Dendritic cell treated with granulocyte-macrophage colony-stimulating factor and Interleukin-4, amounts not matched to agents 40 ng/mL and 50 ng/mL, for 4 days (primary cell): ENCODE results near the gene ADCY2.

Experiments
- H3K27ac Mint-ChIP-seq: one replicate; pipeline ENCODE4 v1.8.0; 2022; ENCODE audit warnings: mild to moderate bottlenecking, mixed read lengths
- H3K27me3 Mint-ChIP-seq: one replicate; pipeline ENCODE4 v1.8.0; 2022; ENCODE audit warnings: mild to moderate bottlenecking, mixed read lengths
- H3K36me3 Mint-ChIP-seq: one replicate; pipeline ENCODE4 v1.8.0; 2022; ENCODE audit warnings: low read depth, mixed read lengths
- H3K4me1 Mint-ChIP-seq: one replicate; pipeline ENCODE4 v1.8.0; 2022; ENCODE audit warnings: low read depth, mixed read lengths
- H3K4me3 Mint-ChIP-seq: one replicate; pipeline ENCODE4 v1.8.0; 2022; ENCODE audit warnings: mild to moderate bottlenecking, moderate library complexity, mixed read lengths
- H3K9me3 Mint-ChIP-seq: one replicate; pipeline ENCODE4 v1.8.0; 2022; ENCODE audit warnings: mixed read lengths
- intact Hi-C: fragments of 100-400 bp; cut with micrococcal nuclease; formaldehyde crosslinking; loops from one replicate; pipeline ENCODE4 v1.15.0; 2022

The ADCY2 gene

DNA sequence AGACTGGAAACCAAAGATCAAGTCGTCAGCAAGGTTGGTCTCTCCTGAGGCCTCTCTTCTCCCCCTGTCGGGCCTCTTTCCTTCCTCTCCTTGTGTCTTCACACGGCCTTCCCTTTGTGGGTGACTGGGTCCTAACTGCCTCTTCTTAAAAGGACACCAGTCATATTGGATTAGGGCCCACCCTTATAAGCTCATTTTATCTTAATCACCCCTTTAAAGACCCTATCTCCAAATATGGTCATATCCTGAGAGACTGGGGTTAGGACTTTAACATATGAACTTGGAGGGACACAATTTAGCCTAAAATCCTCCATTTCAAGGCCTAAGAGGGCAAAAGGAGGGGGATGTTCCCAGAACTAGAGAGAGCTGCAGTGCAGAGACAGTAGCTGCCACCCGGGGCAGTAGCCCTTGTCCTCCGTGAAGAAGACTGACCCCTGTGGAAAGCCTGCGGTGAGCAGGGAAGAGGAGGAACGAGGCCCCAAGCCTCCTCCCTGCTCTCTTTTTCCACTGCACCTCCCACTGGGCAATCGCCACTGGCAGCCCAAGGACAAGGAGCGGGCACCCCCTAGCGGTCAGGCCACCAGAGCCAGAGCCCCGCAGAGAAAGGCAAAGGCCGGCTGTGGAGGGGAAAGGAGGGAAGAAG is 420.1 kb downstream of the ADCY2 start:
- Mint-ChIP-seq H3K4me1 (peaks cover 13% of the 10 kb centered on the region), H3K4me3 (no peak overlapping the region), H3K27ac (no peak overlapping the region), H3K9me3 (no peaks in the 10 kb centered on the region), H3K27me3 (no peaks in the 10 kb centered on the region), H3K36me3 (no peaks in the 10 kb centered on the region)
- intact Hi-C loops: loop anchor here (1.0 to 10.0 kb wide), 3 partner anchors 421 to 1051 kb away; partner anchors contain the start of gene ADCY2

DNA sequence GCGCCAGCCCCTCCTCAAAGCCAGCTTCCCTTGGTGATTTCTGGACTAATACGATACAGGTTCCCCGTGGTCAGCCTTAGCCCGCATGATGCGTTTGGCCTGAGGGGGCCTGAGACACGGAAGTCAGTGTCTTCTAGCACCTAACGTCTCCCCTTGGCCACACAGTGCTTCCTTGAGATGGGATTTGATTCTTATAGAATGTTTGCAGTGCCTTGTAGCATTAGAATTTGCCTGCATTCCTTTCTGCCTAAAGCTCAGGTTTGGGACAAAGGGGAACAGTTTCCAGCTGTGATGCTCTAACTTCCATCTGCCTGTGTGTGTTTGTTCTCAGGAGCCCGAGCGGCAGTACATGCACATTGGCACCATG is 420.6 kb downstream of the ADCY2 start:
- Mint-ChIP-seq H3K36me3 (no peaks in the 10 kb centered on the region), H3K27ac (no peak overlapping the region), H3K9me3 (no peaks in the 10 kb centered on the region), H3K4me3 (no peak overlapping the region), H3K27me3 (peaks cover under 1% of the 10 kb centered on the region), H3K4me1 (peaks cover 15% of the 10 kb centered on the region)
- intact Hi-C loops: loop anchor here (1.0 to 10.0 kb wide), 3 partner anchors 422 to 1052 kb away; partner anchors contain the start of gene ADCY2

DNA sequence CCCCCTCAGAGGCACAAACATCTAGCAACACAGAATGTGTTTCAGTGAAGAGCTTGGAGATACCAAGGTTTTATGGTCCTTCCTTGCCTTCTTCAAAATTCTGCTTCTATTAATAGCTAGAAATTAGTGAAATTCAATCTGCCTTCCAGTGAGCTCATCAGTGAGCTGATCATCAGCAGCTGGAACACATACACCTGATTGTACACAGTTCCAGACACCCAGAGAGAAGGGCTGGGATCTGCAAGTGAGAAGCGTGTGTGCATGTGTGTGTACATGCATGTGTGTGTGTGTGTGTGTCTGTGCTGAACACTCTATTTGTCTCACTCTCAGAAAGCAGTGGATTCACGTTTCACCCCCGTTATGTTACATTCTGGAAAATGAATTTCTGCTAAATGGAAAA is 426.5 kb downstream of the ADCY2 start:
- no peaks in the 10 kb centered on the region for H3K36me3 Mint-ChIP-seq
- intact Hi-C loops: no loop called here
- no peak overlapping the region for H3K27ac Mint-ChIP-seq
- peaks cover 7% of the 10 kb centered on the region for H3K4me1 Mint-ChIP-seq
- H3K4me3 Mint-ChIP-seq: no peak overlapping the region
- no peaks in the 10 kb centered on the region for H3K9me3 Mint-ChIP-seq
- peaks cover 3% of the 10 kb centered on the region for H3K27me3 Mint-ChIP-seq

DNA sequence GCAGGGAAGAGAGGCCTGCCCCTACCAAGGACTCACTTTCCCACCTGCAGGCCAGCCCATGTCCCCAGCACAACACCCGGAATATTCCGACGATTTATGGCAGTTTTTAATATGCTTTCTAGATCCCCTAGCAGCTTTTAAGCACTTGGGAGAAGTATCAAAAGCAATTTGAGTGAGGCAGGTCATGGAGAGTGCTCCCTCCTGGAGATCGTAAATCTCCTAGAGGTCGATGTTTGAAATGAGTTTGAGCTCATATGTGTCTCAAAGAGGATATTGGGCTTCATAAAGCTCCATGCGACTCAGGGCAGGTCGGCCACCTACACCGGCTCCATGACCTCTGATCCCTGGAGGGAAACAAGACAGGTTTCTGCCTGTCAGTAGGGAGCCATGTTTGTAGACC is 427.7 kb downstream of the ADCY2 start:
- no peaks in the 10 kb centered on the region for H3K36me3 Mint-ChIP-seq
- intact Hi-C loops: no loop called here
- H3K27ac Mint-ChIP-seq: no peak overlapping the region
- peaks cover 3% of the 10 kb centered on the region for H3K27me3 Mint-ChIP-seq
- no peak overlapping the region for H3K4me3 Mint-ChIP-seq
- H3K9me3 Mint-ChIP-seq: no peaks in the 10 kb centered on the region
- H3K4me1 Mint-ChIP-seq: peaks cover 7% of the 10 kb centered on the region

DNA sequence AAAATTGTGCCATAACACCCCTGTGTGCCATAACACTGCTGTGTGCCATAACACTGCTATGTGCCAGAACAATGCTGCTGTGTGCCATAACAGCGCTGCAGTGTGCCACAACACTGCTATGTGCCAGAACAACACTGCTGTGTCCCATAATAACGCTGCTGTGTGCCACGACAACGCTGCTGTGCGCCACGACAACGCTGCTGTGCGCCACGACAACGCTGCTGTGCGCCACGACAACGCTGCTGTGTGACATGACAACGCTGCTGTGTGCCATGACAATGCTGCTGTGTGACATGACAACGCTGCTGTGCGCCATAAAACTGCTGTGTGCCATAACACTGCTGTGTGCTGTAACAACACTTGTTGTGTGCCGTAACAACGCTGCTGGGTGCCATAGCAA is 429.1 kb downstream of the ADCY2 start:
- Mint-ChIP-seq H3K27ac (no peak overlapping the region), H3K36me3 (no peaks in the 10 kb centered on the region), H3K4me3 (no peak overlapping the region)

DNA sequence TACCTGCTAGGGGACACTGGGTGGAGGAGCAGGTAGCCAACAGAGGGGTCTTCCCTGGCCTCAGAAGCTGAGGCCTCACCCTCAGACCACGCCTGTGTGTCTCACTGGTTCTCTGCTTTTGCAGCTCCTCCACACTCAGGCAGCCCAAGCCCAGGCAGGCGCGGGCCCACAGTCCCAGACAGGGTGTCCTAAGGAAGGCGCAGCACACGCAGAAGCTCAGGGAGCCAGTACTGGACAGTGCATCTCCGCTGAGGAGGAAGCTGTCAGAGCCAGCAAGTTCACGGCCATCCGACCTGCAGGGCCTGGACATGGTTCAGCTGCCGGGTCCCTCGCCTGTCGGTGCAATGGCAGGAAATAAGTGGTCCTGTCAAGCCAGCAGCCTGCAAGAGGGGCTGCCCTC is 429.7 kb downstream of the ADCY2 start:
- Mint-ChIP-seq H3K4me3 (no peak overlapping the region), H3K9me3 (no peaks in the 10 kb centered on the region), H3K36me3 (no peaks in the 10 kb centered on the region), H3K4me1 (peaks cover 7% of the 10 kb centered on the region), H3K27ac (no peak overlapping the region), H3K27me3 (peaks cover 3% of the 10 kb centered on the region)
- intact Hi-C loops: no loop called here

More for the DNA sequence above, 429.1 kb downstream of the ADCY2 start:
- peaks cover 3% of the 10 kb centered on the region for H3K27me3 Mint-ChIP-seq
- H3K4me1 Mint-ChIP-seq: peaks cover 7% of the 10 kb centered on the region
- intact Hi-C loops: no loop called here
- H3K9me3 Mint-ChIP-seq: no peaks in the 10 kb centered on the region

DNA sequence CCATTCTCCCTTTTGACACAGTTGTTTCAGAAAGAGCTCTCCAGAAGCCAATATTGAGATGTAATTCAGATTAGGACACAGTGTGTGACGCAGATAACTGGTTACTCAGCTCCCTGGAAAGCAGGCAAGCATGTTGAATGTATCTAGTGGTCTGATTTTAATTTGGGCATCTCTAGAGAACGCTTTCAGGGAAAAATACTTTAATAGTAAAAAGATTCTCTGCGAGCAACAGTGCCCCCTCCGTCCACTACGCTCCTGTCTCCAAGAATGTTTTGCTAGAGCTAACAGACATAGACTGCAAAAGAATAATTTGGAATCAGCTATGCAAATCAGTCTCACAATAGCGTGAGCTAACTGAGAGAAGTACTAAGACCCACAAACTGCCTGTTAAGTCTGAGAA is 431.7 kb downstream of the ADCY2 start:
- Mint-ChIP-seq H3K4me1 (no peaks in the 10 kb centered on the region), H3K27ac (no peak overlapping the region), H3K4me3 (no peak overlapping the region), H3K27me3 (peaks cover 4% of the 10 kb centered on the region), H3K36me3 (no peaks in the 10 kb centered on the region), H3K9me3 (no peaks in the 10 kb centered on the region)
- intact Hi-C loops: no loop called here

DNA sequence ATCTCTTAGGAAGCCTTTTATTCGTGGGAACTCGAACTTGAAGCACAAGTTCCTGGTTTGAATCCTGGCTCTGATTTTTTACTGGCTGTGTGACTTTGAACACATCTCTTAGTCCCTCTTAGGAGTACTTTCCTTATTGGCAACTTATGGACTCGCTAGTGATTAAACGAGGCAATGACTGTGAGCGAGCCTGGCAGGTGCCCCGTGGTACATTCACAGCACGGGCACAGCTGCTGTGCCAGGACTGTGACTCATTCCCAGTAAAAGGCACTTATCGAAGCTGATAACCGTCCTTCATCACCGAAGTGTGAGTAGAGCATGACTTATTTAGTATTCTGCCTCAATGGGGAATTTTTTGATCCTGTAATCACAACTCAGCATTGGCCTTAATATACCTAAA is 432.3 kb downstream of the ADCY2 start:
- H3K27me3 Mint-ChIP-seq: peaks cover 4% of the 10 kb centered on the region
- H3K4me3 Mint-ChIP-seq: no peak overlapping the region
- no peak overlapping the region for H3K27ac Mint-ChIP-seq
- H3K4me1 Mint-ChIP-seq: no peaks in the 10 kb centered on the region
- H3K36me3 Mint-ChIP-seq: no peaks in the 10 kb centered on the region
- intact Hi-C loops: no loop called here
- H3K9me3 Mint-ChIP-seq: no peaks in the 10 kb centered on the region

DNA sequence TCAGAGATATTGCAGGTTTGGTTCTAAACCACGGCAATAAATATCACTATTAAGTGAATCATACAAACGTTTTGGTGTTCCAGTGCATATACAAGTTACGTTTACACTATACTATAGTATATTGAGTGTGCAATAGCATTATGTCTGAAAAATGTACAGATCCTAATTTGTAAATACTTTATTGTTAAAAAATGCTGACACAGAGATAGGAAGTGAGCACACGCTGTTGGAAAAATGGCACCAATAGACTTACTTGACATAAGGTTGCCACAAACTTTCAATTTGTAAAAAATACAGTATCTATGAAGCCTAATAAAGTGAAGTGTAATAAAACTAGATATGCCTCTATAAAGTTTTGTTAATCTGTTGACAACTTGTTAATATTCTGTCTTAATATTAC is 439.0 kb downstream of the ADCY2 start:
- no peak overlapping the region for H3K27ac Mint-ChIP-seq
- H3K36me3 Mint-ChIP-seq: no peaks in the 10 kb centered on the region
- no peaks in the 10 kb centered on the region for H3K9me3 Mint-ChIP-seq
- H3K27me3 Mint-ChIP-seq: peaks cover 7% of the 10 kb centered on the region
- intact Hi-C loops: no loop called here
- no peaks in the 10 kb centered on the region for H3K4me1 Mint-ChIP-seq
- no peak overlapping the region for H3K4me3 Mint-ChIP-seq

DNA sequence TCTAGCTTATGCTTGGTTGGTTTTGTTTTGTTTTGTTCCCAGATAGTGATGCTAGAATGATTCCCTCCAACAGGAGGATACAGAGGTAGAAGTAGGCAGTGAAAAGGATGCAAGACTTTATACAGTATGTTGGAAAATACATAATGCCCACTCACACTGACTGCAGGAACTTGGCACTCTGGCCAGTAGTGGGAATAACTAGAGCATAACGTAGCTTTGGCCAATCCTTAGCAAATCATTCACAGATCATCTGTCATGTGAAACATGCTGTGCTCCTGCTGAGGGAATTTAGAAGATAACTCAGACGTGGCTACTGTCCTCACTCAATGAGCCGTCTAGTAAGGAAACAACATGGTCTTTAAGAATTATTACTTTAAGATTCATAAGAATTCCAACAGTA is 441.5 kb downstream of the ADCY2 start:
- intact Hi-C loops: no loop called here
- Mint-ChIP-seq H3K36me3 (no peaks in the 10 kb centered on the region), H3K27ac (no peak overlapping the region)

DNA sequence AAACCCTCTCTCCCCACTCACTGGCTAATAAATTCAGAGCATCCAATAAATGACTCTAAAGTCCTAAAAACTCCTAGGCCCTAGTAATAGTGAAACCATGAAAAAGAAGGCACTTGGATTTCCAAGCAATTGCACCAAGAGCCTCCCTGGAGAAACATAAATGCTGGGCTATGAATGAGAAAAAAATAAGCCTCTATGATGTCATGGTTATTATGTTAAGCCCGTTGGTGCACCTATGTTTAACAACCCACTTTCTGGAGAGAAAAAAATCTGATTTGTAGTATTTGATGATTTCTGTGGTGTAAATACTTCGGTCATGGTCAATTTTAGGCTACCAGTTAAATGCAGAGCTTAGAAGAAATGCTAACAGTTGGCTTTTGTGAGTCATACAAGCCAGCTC is 446.6 kb downstream of the ADCY2 start:
- no peaks in the 10 kb centered on the region for H3K4me1 Mint-ChIP-seq
- no peaks in the 10 kb centered on the region for H3K36me3 Mint-ChIP-seq
- peaks cover 25% of the 10 kb centered on the region for H3K27me3 Mint-ChIP-seq
- intact Hi-C loops: no loop called here
- no peak overlapping the region for H3K27ac Mint-ChIP-seq
- H3K4me3 Mint-ChIP-seq: no peak overlapping the region
- H3K9me3 Mint-ChIP-seq: no peaks in the 10 kb centered on the region

More for the DNA sequence above, 441.5 kb downstream of the ADCY2 start:
- H3K27me3 Mint-ChIP-seq: peaks cover 4% of the 10 kb centered on the region
- no peak overlapping the region for H3K4me3 Mint-ChIP-seq
- H3K9me3 Mint-ChIP-seq: no peaks in the 10 kb centered on the region
- no peaks in the 10 kb centered on the region for H3K4me1 Mint-ChIP-seq

DNA sequence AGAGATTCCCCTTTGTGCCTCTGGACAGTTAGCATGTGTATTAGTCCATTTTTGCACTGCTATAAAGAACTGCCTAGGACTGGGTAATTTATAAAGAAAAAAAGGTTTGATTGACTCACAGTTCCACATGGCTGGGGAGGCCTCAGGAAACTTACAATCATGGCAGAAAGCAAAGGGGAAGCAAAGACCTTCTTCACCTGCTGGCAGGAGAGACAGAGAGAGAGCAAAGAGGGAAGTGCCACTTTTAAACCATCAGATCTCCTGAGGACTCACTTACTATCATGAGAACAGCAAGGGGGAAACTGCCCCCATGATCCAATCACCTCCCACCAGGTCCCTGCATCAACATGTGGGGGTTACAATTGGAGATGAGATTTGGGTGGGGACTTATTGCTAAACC is 449.0 kb downstream of the ADCY2 start:
- H3K4me3 Mint-ChIP-seq: no peak overlapping the region
- intact Hi-C loops: no loop called here
- H3K4me1 Mint-ChIP-seq: no peaks in the 10 kb centered on the region
- H3K27ac Mint-ChIP-seq: no peak overlapping the region
- H3K9me3 Mint-ChIP-seq: no peaks in the 10 kb centered on the region
- H3K27me3 Mint-ChIP-seq: peaks cover 43% of the 10 kb centered on the region
- no peaks in the 10 kb centered on the region for H3K36me3 Mint-ChIP-seq

DNA sequence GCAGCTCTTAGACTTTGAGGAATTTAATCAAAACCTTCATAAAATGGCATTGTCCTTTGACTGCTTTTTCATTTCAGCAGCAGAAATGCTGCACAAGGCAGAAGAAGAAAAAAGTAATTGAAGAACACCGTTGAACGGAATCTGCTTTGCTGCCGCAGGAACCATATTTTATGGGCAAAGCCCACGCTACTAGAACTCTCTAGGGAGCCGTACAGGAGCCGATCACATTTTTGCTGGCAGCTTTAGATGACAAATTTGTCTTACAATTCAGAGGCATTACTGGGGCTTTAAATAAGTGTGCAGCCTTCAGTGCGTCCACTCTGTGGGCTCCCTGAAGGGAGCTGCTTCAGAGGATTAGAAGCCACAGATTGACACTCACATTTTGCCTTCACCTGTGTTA is 449.6 kb downstream of the ADCY2 start:
- no peaks in the 10 kb centered on the region for H3K36me3 Mint-ChIP-seq
- no peak overlapping the region for H3K27ac Mint-ChIP-seq
- H3K27me3 Mint-ChIP-seq: peaks cover 48% of the 10 kb centered on the region
- intact Hi-C loops: no loop called here
- no peaks in the 10 kb centered on the region for H3K4me1 Mint-ChIP-seq
- H3K4me3 Mint-ChIP-seq: no peak overlapping the region
- H3K9me3 Mint-ChIP-seq: no peaks in the 10 kb centered on the region

DNA sequence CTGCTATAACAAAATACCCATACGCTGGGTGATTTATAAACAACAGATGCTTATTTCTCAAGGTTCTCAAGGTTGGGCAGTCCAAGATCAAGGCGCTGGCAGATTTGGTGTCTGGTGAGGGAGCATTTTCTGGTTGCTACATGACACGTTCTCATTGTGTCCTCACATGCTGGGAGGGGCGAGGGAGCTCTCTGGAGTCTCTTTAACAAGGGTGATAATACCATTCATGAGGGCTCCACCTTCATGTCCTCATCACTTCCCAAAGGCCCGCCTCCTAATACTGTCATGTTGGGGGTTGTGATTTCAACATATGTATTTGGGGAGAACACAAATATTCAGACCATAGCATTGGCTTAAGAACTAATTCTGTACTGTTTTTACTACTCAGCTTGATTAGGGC is 450.4 kb downstream of the ADCY2 start:
- Mint-ChIP-seq H3K27me3 (peaks cover 54% of the 10 kb centered on the region), H3K36me3 (no peaks in the 10 kb centered on the region), H3K9me3 (no peaks in the 10 kb centered on the region), H3K27ac (no peak overlapping the region), H3K4me1 (peaks cover 5% of the 10 kb centered on the region), H3K4me3 (no peak overlapping the region)
- intact Hi-C loops: no loop called here

DNA sequence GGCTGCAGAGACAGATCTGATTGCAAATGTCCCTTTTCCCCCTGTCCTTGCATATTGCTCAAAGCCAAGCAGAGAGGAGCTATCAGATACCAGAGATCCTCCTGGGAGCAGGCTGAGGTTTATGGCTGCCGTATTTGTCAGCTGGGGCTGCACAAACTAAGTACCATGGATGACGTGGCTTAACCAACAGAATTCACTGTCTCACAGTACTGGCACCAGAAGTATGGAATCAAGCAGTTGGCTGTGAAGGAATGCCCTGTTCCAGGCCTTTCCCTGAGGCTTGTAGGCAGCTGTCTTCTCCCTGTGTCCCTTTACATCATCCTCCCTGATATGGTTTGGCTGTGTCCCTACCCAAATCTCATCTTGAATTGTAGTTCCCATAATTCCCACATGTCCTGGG is 452.4 kb downstream of the ADCY2 start:
- peaks cover 5% of the 10 kb centered on the region for H3K4me1 Mint-ChIP-seq
- H3K36me3 Mint-ChIP-seq: no peaks in the 10 kb centered on the region
- no peak overlapping the region for H3K4me3 Mint-ChIP-seq
- H3K27me3 Mint-ChIP-seq: peaks cover 69% of the 10 kb centered on the region
- intact Hi-C loops: no loop called here
- H3K27ac Mint-ChIP-seq: no peak overlapping the region
- no peaks in the 10 kb centered on the region for H3K9me3 Mint-ChIP-seq
